OCI-LY3 (cell line): ENCODE results near the gene CTNND2.

Source experiments
- H2AFZ ChIP-seq: fragments of 200-600, 300-600 bp; shearing (Covaris generic); 2 replicates; pipeline ENCODE4 v1.6.0; 2014; ENCODE audit warnings: antibody characterized with exemption, low read depth, low read length
- H3K27ac ChIP-seq: fragments of 200-600, 300-600 bp; sonication (generic); 2 replicates; pipeline ENCODE4 v1.5.1; 2014; ENCODE audit warnings: mild to moderate bottlenecking, low read length, moderate library complexity, mixed read lengths
- H3K27me3 ChIP-seq: fragments of 200-600, 300-600 bp; sonication (generic); 2 replicates; pipeline ENCODE4 v1.6.1; 2014; ENCODE audit warnings: low read depth, low read length, mixed read lengths
- H3K36me3 ChIP-seq: fragments of 200-600, 300-600 bp; sonication (generic); replicated peaks from 2 replicates; pipeline ENCODE3; 2014; ENCODE audit warnings: low read depth, low read length, mixed read lengths
- H3K4me1 ChIP-seq: fragments of 300-600, 200-600 bp; sonication (generic); 2 replicates; pipeline ENCODE4 v1.6.1; 2014; ENCODE audit warnings: low read length, mixed read lengths
- H3K4me2 ChIP-seq: fragments of 200-600, 300-600 bp; sonication (generic); 2 replicates; pipeline ENCODE4 v1.6.1; 2014; ENCODE audit warnings: low read length, mixed read lengths
- H3K4me3 ChIP-seq: fragments of 300-600, 200-600 bp; sonication (generic); 2 replicates; pipeline ENCODE4 v1.5.1; 2014; ENCODE audit warnings: antibody characterized with exemption, mild to moderate bottlenecking, low read length, moderate library complexity
- H3K79me2 ChIP-seq: fragments of 300-600, 200-600 bp; shearing (Covaris generic); 2 replicates; pipeline ENCODE4 v1.6.1; 2014; ENCODE audit warnings: mild to moderate bottlenecking, low read length, mixed read lengths
- H3K9ac ChIP-seq: fragments of 300-600, 200-600 bp; shearing (Covaris generic); 2 replicates; pipeline ENCODE4 v1.6.0; 2014; ENCODE audit warnings: mild to moderate bottlenecking, low read length, moderate library complexity
- H3K9me3 ChIP-seq: fragments of 200-600, 300-600 bp; shearing (Covaris generic); 2 replicates; pipeline ENCODE4 v1.6.1; 2014; ENCODE audit warnings: low read length, mixed read lengths; ENCODE audit not compliant: insufficient read depth
- H4K20me1 ChIP-seq: fragments of 200-600, 300-600 bp; sonication (generic); 2 replicates; pipeline ENCODE4 v1.6.1; 2016; ENCODE audit warnings: low read length, mixed read lengths; ENCODE audit not compliant: insufficient read depth
- CTCF ChIP-seq: fragments of 200-600, 300-600 bp; sonication (generic); IDR thresholded peaks from 2 replicates; pipeline ENCODE4 v1.5.1; 2014; ENCODE audit warnings: antibody characterized with exemption, low read length, low read depth
- EZH2phosphoT487 ChIP-seq: fragments of 200-600 bp; shearing (Covaris generic); IDR thresholded peaks from 2 replicates; pipeline ENCODE4 v1.6.1; 2018; ENCODE audit warnings: antibody characterized with exemption, mixed run types, low read depth

Gene CTNND2

GRCh38 chr5:11292648-11293356 is 611.4 kb downstream of the CTNND2 start:
- H3K36me3 ChIP-seq, result no peaks in the 10 kb centered on the region
- TF ChIP-seq EZH2phosphoT487 (no peak), CTCF (no peak)

GRCh38 chr5:11289733-11290132 is 614.5 kb downstream of the CTNND2 start:
- no peak overlapping the region for H3K4me2 ChIP-seq
- H3K36me3 ChIP-seq, result no peaks in the 10 kb centered on the region
- no peak overlapping the region for H3K4me3 ChIP-seq
- H2AFZ ChIP-seq, result no peak overlapping the region
- no peaks in the 10 kb centered on the region for H3K9me3 ChIP-seq
- H4K20me1 ChIP-seq, result no peaks in the 10 kb centered on the region
- no peaks in the 10 kb centered on the region for H3K4me1 ChIP-seq
- no peak overlapping the region for H3K9ac ChIP-seq
- H3K27ac ChIP-seq, result no peak overlapping the region
- TF ChIP-seq CTCF, result no peak
- TF ChIP-seq EZH2phosphoT487, result no peak
- no peaks in the 10 kb centered on the region for H3K79me2 ChIP-seq
- no peaks in the 10 kb centered on the region for H3K27me3 ChIP-seq

More at GRCh38 chr5:11292648-11293356, 611.4 kb downstream of the CTNND2 start:
- Histone ChIP-seq H3K9ac (no peak overlapping the region), H3K4me1 (no peaks in the 10 kb centered on the region), H4K20me1 (no peaks in the 10 kb centered on the region), H3K27me3 (no peaks in the 10 kb centered on the region), H3K9me3 (no peaks in the 10 kb centered on the region), H3K27ac (no peak overlapping the region), H3K4me3 (no peak overlapping the region), H3K79me2 (no peaks in the 10 kb centered on the region), H3K4me2 (no peak overlapping the region), H2AFZ (no peak overlapping the region)

GRCh38 chr5:11289208-11289607 is 615.0 kb downstream of the CTNND2 start:
- no peak for TF ChIP-seq EZH2phosphoT487
- H3K4me2 ChIP-seq, result no peak overlapping the region

GRCh38 chr5:11281842-11282241 is 622.4 kb downstream of the CTNND2 start:
- H3K27me3 ChIP-seq, result no peaks in the 10 kb centered on the region
- H4K20me1 ChIP-seq, result no peaks in the 10 kb centered on the region
- H2AFZ ChIP-seq, result no peak overlapping the region
- H3K4me1 ChIP-seq, result no peaks in the 10 kb centered on the region
- no peak overlapping the region for H3K4me3 ChIP-seq
- no peaks in the 10 kb centered on the region for H3K9me3 ChIP-seq
- no peaks in the 10 kb centered on the region for H3K79me2 ChIP-seq
- no peak overlapping the region for H3K4me2 ChIP-seq
- no peak overlapping the region for H3K9ac ChIP-seq
- no peak overlapping the region for H3K27ac ChIP-seq
- TF ChIP-seq EZH2phosphoT487, result no peak
- no peak for TF ChIP-seq CTCF
- no peaks in the 10 kb centered on the region for H3K36me3 ChIP-seq

More at GRCh38 chr5:11289208-11289607, 615.0 kb downstream of the CTNND2 start:
- Histone ChIP-seq H3K36me3 (no peaks in the 10 kb centered on the region), H2AFZ (no peak overlapping the region), H3K9me3 (no peaks in the 10 kb centered on the region), H4K20me1 (no peaks in the 10 kb centered on the region), H3K79me2 (no peaks in the 10 kb centered on the region), H3K4me1 (no peaks in the 10 kb centered on the region), H3K27ac (no peak overlapping the region), H3K27me3 (no peaks in the 10 kb centered on the region), H3K4me3 (no peak overlapping the region), H3K9ac (no peak overlapping the region)
